Measurements from ENCODE around the gene HAVCR1.
"Not testable (repeated sequence)": the region's sequence is repeated elsewhere in the genome, so short reads cannot be mapped to it uniquely, and the experiment has no call there.

Gene HAVCR1

DNA sequence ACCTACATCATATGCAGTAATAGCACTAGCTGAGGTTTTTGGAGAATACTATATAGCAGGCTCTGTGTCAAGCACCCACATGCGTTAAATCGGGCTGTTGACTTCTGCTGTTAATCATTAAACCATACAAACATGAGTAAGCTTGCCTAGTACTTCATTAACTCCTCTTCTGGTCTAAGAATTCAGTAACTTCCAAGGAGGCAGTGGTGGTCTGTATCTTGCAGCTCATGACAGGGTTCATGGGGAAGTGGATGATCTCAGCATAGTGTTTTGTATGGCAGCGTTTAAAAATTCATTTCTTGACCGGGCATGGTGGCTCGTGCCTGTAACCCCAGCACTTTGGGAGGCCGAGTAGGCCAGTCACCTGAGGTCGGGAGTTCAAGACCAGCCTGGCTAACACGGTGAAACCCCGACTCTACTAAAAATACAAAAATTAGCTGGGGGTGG lies at the start of gene HAVCR1:
Gene HAVCR1 (minus strand): TSS at position 24 of the 447 bp plus-strand sequence. CDS start 1,173 bp downstream, outside the sequence.
- DNase-seq, result no peak

DNA sequence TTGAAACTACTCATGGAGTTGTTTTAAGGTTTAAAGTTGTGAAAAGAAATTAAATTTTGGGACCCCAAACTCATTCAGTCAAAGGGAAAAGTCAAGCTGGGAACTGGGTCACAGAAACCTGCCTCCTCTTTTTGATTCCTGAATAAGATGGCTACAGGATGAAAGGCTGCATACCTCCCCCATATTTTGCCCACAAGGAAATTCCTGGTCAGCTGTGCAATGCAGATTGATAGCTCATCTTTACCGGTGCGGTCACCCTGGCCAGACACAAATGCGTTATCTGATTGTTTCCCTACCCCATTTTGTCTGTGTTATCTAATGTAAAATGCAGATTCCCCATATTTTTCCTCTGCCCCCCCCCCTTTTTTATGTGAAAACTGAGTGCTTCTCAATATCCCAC lies 48.6 kb upstream of the HAVCR1 start:
- no peak for DNase-seq

GRCh38 chr5:157106630-157107461 lies 47.9 kb upstream of the HAVCR1 start:
- DNase-seq, result no peak

DNA sequence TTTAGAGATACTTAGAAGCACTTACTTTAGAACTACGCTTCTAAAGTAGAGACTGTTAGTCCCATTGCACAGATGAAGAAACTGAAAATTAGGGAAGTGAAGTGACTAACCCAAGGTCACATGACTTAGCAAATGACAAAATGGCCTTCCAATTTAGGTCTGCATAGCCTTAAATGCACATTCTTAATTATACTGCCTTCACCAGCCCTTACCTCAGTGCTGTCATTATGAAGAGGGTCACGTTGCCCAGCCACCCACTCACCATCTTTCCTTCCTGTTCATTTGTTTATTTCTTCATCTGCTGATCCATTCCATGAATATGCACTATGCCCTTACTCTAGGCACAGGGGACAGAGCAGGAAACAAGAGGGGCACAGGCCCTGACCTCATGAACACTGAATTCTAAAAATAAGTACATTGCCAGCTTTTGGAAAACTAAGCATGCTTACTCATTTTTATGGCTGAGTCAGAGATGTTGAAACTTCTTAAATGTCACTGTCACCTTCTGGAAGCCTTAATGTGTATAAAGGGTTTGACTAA lies 41.3 kb upstream of the HAVCR1 start:
- DNase-seq, result no peak

DNA sequence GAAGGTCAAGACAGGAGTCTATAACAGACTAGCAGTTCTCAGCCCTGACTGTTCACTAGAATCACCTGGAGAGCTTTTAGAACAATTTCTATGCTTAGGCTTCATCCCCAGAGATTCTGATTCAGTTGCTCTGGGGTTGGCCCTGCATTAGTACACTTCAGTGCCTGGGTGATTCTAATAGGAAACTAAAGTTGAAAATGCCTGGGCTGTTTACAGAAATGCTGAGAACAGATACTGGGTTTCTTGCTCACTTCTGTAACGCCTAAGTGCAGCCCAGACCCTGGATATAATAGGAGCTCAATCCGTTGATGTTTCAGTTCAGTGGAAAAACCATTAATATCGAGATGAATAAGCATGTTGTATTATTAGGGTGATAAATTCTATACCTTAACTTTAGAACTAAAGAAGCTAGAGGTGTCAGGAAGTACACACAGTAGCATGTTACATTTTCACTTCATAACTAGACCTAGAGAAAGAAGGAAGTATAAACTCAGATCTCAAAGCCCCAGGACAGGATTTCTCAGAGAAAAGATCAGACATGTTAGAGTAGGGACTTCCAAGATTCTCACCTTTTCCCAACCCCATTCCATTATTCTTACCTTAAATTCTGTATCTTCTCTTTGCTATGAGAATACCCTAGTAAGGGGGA lies 29.6 kb upstream of the HAVCR1 start:
- DNase-seq, result no peak

DNA sequence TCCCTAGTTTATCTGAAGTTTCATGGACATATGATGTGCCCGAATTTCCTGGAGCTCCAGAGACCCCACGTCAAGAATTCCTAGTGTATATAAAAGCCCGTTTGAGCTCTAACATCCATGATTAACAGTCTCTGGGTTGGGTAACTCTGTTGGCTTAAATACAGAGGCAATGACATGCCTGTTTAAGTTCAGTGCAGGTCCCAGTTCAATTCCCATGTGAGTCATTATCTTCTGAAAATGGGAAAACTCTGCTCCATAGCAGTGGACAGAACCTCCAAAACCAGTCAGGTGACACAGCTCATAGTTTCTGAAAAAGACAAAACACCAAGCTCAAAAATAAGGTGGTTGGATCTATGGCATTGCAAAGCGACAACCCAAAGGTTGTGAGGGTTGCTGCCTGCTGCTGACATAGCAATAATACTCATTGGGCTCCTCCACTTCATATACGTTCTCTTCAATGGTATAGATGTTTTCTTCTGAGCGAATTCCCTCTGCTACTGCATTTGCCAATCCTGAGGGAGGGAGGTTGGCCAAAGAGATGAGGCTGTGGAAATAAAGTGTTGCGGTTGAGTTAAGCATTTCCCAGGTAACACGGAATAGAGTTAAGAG lies 27.9 kb upstream of the HAVCR1 start:
- no peak for DNase-seq

GRCh38 chr5:157085930-157086329 lies 27.0 kb upstream of the HAVCR1 start:
- DNase-seq, result no peak

DNA sequence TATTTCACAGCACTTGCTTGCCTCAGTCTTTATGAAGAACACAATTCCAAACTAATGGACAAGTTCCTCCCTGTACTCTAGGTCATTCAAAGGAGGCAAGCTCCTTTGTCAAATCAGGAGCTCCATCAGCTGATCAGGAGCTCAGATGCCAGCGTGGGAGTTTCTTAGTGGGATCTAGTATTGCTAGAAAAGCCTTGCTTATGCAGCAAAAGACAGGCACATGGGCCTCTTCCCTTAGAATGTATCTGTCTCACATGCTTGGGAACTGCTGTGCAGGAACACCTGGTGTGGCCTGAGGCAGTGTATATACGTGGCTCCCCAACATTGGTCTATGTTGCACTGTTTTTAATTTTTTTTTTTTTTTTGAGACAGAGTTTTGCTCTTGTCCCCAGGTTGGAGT lies 21.4 kb upstream of the HAVCR1 start:
- no peak for DNase-seq

DNA sequence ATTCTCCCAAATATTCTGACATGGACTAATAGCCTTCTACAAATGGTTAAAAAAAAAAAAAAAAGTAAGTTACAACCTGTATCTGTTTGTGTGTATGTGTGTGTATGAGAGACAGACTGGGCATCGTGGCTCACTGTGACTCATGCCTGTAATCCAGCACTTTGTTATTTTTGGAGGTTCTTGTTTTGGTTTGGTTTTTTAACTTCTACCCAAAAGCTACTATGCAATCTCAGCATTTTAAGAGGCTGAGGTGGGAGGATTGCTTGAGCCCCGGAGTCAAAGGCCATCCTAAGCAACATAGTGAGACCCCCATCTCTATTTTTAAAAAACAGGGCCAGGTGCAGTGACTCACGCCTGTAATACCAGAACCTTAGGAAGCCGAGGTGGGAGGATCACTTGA lies 17.6 kb upstream of the HAVCR1 start:
- no peak for DNase-seq

GRCh38 chr5:157072508-157072907 lies 13.6 kb upstream of the HAVCR1 start:
- DNase-seq, result no peak

DNA sequence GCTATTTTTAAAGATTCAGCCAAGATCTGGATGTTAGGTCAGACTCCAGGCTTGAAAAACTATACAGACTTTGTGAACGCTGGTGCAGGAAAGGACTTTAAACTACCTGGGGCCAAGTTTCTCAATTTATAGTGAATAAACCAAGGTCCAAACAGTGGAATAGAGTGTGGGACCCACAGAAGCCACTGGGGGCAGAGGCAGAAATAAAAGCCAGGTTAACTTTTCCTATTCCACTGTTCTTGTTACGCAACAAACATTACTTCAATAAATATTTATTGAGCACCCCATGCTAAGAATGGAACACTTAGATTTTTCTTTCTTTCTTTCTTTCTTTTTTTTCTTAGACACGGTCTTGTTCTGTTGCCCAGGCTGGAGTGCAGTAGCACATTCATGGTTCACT lies 11.0 kb upstream of the HAVCR1 start:
- DNase-seq, result no peak

- no peak for DNase-seq
These were observed 9.9 kb upstream of the HAVCR1 start for GRCh38 chr5:157068785-157069184.

GRCh38 chr5:157068339-157068738 lies 9.4 kb upstream of the HAVCR1 start:
- no peak for DNase-seq

- DNase-seq, result no peak
These were observed 8.1 kb upstream of the HAVCR1 start for GRCh38 chr5:157067005-157067404.

DNA sequence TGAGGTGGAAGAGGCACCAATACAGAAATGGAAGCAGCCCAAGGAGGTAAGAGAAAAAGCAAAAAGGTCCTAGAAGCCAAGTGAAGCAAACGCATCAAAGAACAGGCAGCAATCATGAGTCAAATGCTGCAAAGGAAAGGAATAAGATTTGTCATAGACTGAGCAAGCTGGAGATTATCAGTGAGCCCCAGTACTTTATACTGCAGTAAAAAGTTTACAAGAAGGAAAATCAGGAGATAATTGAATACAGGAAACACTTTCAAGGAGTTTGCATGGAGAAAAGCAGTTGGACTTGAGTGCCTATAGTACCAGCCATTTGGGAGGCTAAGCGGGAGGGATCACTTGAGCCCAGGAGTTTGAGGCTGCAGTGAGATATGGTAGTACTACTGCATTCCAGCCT lies 7.2 kb upstream of the HAVCR1 start:
- no peak for DNase-seq

- no peak for DNase-seq
These were observed 5.0 kb upstream of the HAVCR1 start for GRCh38 chr5:157063776-157064430.

GRCh38 chr5:157059891-157060290 lies 975 bp upstream of the HAVCR1 start:
- DNase-seq, result no peak

DNA sequence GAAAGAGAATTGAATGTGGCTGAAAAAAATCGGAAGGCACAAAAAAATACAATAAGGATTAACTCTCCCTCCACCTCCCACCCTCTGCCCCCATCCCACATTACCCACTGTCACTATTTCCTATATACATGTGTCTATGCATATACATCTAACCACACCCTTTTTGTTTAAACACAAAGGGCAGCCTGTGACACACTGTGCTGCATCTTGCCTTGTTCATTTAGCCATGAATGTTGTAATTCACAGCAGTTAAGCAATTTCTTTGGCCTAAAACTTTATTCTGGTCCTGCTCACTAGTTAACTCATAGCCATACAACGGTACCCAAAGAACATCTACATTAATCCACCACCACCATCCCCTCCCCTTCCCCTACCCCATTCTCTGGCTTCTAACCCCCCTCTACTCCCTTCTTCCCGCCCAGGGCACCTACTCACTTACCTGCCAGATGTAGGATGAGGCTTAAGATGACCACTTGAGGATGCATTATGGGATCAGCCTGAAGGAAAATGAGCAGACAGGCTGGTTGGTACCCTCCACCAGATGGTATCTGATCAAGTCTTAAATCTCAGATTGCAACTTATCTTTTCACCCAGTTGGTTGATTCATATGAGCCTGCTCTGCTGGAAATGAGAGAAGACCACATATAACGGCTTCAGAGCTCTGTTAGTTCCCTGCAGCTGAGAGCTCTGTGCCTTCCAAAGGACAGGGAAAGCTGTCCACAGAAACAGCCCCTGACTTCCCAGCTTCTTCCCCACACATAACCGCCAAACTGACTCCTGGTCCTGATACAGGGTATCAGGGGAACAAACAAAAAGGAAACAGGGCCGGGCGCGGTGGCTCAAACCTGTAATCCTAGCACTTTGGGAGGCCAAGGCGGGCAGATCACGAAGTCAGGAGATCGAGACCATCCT lies 1.2 kb downstream of the HAVCR1 start:
- no peak for DNase-seq

- DNase-seq, result not testable (repeated sequence)
These were observed 2.1 kb downstream of the HAVCR1 start for GRCh38 chr5:157056848-157057247.

DNA sequence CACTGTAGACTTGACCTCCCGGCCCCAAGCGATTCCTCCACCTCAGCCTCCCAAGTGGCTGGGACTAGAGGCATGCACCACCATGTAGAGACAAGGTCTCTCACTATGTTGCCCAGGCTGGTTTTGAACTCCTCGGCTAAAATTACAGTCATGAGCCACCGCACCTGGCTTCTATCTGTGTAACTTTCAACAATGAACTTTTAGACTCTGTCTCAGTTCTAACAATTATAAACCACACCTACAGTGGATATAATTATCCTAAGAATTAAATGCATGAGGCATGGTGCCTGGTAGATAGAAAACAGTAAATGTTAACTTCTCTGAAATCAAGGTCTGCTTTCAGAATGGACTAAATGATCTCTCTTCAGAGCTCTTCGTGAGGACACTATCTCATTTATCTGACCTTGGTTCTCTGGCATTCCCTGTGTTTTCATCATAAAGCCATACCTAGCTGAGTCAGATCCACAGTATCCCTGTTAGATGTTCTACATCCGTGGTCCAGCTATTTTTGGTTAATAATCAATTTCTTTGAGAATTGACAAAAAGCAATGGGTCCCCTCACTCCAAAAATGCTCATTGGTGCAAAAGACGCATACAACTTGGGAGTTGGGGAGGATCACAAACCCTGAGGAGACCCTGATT lies 7.2 kb downstream of the HAVCR1 start:
- DNase-seq, result no peak

DNA sequence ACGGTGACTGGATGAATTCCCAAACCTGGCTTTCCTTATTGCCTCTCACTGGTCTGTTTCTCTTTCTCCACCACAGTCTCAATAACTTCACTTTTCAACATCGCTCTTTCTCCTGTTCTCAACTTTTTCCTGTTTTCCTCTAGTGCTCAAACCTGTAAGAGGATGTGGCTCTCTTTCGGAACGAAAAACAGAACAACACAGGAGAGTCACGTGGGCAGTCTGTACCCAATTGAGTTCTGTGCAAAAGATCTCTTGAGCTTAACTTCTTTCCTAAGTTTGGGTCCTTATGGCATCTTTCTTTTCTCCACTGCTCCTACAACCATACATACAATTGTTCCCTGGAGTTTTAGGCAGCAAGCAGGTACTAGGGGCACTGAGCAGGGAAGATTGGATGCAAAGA lies 8.9 kb downstream of the HAVCR1 start:
- no peak for DNase-seq

DNA sequence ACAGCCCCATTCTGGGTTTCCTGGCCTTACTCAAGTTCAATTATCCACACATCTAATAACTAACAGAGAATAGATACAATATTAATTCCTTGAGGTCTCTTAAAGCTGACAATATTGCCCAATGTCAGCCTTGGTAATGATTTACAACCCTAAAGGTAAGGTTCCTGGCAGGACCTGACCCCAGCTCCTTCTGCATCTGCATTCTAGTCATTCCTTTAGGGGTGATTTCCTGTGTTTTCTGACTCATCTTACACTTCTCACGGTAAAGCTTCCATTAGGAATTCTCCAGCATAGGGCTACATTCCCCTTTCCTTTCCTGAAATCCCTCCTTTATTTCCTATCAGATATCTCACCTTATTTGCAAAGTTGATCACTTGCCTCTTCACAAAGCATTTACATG lies 9.3 kb downstream of the HAVCR1 start:
- no peak for DNase-seq
